Glutamatergic neuron (in vitro differentiated cells): ENCODE measurements around the gene CASP2. TPM values are rescaled to one million over a fixed set of nuclear protein-coding genes. Genes with fewer than 3 reads are reported as not detected.

Experiments used
- DNase-seq: peaks from one replicate; pipeline ENCODE4 v3.0.0; 2022
- H3K27ac Mint-ChIP-seq: one replicate; pipeline ENCODE4 v1.8.0; 2020; ENCODE audit warnings: mild to moderate bottlenecking, mixed read lengths, inconsistent platforms; ENCODE audit not compliant: unreplicated experiment
- H3K27me3 Mint-ChIP-seq: one replicate; pipeline ENCODE4 v1.8.0; 2020; ENCODE audit warnings: mild to moderate bottlenecking, moderate library complexity, mixed read lengths, inconsistent platforms; ENCODE audit not compliant: unreplicated experiment
- H3K36me3 Mint-ChIP-seq: one replicate; pipeline ENCODE4 v1.8.0; 2020; ENCODE audit warnings: mild to moderate bottlenecking, mixed read lengths, inconsistent platforms; ENCODE audit not compliant: unreplicated experiment
- H3K4me1 Mint-ChIP-seq: one replicate; pipeline ENCODE4 v1.8.0; 2020; ENCODE audit warnings: mild to moderate bottlenecking, low read depth, mixed read lengths, inconsistent platforms; ENCODE audit not compliant: unreplicated experiment
- H3K4me3 Mint-ChIP-seq: one replicate; pipeline ENCODE4 v1.8.0; 2020; ENCODE audit warnings: mild to moderate bottlenecking, mixed read lengths, inconsistent platforms; ENCODE audit not compliant: unreplicated experiment
- H3K9me3 Mint-ChIP-seq: one replicate; pipeline ENCODE4 v1.8.0; 2020; ENCODE audit warnings: mild to moderate bottlenecking, moderate library complexity, mixed read lengths, inconsistent platforms; ENCODE audit not compliant: unreplicated experiment
- long read RNA-seq: library from polyadenylated mRNA; unstranded; transcript quantifications from one replicate; pipeline ENCODE4 v2.0.0, GENCODE V29; 2020; ENCODE audit not compliant: unreplicated experiment
- total RNA-seq: library from RNA; stranded (reverse); fragmentation: NEBNext Ultra II Directional; extraction: Animal tissue kit (Norgen Biotek cat#: 25700); gene quantifications from one replicate; pipeline ENCODE4 v1.2.1, GENCODE V29; 2021; ENCODE audit not compliant: unreplicated experiment
- TF ChIP-seq, protein P1 (sequence below): fragments of 200-600 bp; sonication (generic); IDR thresholded peaks from one replicate; pipeline ENCODE4 v1.5.0; 2021; ENCODE audit not compliant: partially characterized antibody, unreplicated experiment

CASP2 gene
- 59.2 TPM for total RNA-seq
- long read RNA-seq, full-length matches to known transcripts = 1 of 10 reads
- long read RNA-seq, partial matches to known transcripts = 0 of 10 reads
- long read RNA-seq, other reads (novel, unspliced or antisense) = 9 of 10 reads

- H3K4me3 Mint-ChIP-seq = peak within 1 kb of the TSS; percentile 90
Observed at GRCh38 chr7:143287935-143288826, at the start of gene CASP2. TSS of gene CASP2 (plus strand) at chr7:143288351. CDS start at chr7:143288456, 105 bp downstream.

DNA sequence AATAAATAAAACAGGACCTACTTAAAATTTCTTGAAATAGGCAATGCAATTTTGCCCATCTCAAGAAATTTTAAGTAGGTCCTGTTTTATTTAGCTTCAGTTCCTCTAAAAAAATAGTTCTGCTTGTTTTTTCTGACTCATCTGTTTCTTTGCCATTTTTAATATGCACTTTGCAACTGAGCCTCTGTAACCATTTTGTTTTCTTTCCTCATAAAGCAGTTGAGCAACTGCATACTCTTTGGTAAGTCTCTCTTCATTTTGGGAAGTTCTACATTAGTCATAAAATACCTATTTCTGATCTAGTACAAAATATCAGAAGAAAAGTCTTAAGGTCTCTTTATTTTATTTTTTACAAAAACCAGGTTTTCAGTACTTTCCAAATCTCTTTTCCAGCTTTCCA is 48.3 kb upstream of the CASP2 start:
- Mint-ChIP-seq H3K4me3 (no peak overlapping the region), H3K36me3 (peaks cover 21% of the 10 kb centered on the region), H3K27me3 (no peaks in the 10 kb centered on the region), H3K9me3 (peaks cover 5% of the 10 kb centered on the region), H3K27ac (no peak overlapping the region), H3K4me1 (peaks cover 8% of the 10 kb centered on the region)
- TF ChIP-seq, protein P1, sequence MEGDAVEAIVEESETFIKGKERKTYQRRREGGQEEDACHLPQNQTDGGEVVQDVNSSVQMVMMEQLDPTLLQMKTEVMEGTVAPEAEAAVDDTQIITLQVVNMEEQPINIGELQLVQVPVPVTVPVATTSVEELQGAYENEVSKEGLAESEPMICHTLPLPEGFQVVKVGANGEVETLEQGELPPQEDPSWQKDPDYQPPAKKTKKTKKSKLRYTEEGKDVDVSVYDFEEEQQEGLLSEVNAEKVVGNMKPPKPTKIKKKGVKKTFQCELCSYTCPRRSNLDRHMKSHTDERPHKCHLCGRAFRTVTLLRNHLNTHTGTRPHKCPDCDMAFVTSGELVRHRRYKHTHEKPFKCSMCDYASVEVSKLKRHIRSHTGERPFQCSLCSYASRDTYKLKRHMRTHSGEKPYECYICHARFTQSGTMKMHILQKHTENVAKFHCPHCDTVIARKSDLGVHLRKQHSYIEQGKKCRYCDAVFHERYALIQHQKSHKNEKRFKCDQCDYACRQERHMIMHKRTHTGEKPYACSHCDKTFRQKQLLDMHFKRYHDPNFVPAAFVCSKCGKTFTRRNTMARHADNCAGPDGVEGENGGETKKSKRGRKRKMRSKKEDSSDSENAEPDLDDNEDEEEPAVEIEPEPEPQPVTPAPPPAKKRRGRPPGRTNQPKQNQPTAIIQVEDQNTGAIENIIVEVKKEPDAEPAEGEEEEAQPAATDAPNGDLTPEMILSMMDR = no peak
- no peak for DNase-seq

More at GRCh38 chr7:143287935-143288826, at the start of gene CASP2:
- Mint-ChIP-seq H3K36me3 (peaks cover 10% of the 10 kb centered on the region), H3K27me3 (peaks cover 14% of the 10 kb centered on the region), H3K27ac (peak within 1 kb of the TSS; percentile 96), H3K4me1 (peaks cover 23% of the 10 kb centered on the region), H3K9me3 (peaks cover 9% of the 10 kb centered on the region)
- TF ChIP-seq, protein P1 = peak; percentile 36
- DNase-seq = peak; percentile 99

DNA sequence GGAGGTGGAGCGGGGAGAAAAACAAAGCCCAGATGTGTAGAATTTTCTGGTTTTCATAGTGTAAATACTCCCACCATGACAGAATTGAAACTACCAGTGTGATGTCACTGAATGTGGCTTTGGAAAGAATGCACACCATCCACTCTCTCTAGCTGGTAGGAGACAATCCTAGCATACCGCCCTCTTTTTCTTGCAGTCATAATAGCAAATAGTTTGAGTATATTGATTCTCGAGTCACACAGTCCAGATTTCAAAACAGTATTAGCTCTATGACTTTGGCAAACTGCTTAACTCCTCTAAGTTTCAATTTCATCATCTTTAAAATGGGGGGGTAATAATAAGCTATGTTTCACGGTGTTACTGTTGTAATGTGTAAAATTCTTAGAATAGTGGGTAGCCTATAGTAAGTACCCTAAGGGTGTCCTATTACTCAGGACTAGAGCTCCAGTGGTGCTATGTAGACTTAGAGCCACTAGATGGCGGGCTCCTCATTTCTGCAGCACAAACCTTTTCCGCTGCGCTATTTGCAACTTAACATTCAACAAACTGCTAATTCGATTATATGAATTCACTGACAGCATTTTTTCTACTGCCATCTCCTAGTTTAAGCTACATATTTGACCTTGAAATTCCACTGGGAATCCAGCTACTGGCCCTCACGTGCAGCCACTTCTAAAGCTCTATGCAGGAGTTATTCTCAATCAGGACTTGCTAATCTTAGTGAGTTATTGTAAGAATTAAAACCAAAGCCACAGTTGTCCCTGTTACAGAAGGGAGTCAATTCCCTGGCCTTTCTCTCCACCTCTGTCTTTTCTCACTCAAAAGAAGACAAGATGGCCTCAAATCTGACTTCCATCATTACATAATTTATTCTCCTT is 47.6 kb upstream of the CASP2 start:
- Mint-ChIP-seq H3K27me3 (no peaks in the 10 kb centered on the region), H3K4me1 (peaks cover 8% of the 10 kb centered on the region), H3K9me3 (peaks cover 5% of the 10 kb centered on the region), H3K4me3 (no peak overlapping the region), H3K36me3 (peaks cover 20% of the 10 kb centered on the region), H3K27ac (no peak overlapping the region)
- DNase-seq = peak; percentile 69
- TF ChIP-seq, protein P1 = peak; percentile 83

DNA sequence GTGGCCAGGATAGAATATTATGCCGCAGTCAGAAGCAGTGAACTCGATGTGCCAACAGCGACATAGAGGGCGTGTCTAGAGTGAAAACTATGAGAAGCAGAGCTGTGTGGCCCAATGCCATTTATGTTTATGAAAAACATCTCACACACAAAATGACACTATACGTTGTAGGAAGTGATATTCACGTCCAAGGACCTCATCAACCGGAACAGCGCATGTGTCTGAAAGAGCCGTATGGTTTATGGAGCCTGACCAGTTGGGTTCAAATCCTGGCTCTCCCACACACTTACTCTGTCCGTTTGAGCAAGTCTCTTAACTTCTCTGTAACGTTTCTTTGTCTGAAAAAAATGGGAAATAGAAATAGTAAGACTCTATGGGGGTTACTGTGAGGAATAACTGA is 45.8 kb upstream of the CASP2 start:
- peaks cover 8% of the 10 kb centered on the region for H3K4me1 Mint-ChIP-seq
- no peaks in the 10 kb centered on the region for H3K9me3 Mint-ChIP-seq
- no peak for DNase-seq
- TF ChIP-seq, protein P1 = no peak
- H3K27ac Mint-ChIP-seq = no peak overlapping the region
- H3K4me3 Mint-ChIP-seq = no peak overlapping the region
- H3K36me3 Mint-ChIP-seq = peaks cover 2% of the 10 kb centered on the region
- peaks cover 5% of the 10 kb centered on the region for H3K27me3 Mint-ChIP-seq
